H9 (cell line): ENCODE results near the gene HOXD4. TPM values are rescaled to one million over a fixed set of nuclear protein-coding genes. Genes with fewer than 3 reads are reported as not detected.

Experiments used
- DNase-seq: peaks from one replicate; pipeline ENCODE4 v3.0.0-alpha.2; 2017
- H2AFZ ChIP-seq: one replicate; pipeline ENCODE4 v1.6.1; 2013; ENCODE audit warnings: mild to moderate bottlenecking, low read length, control low read depth, moderate library complexity
- H2AK5ac ChIP-seq: 2 replicates; pipeline ENCODE4 v1.6.1; 2013; ENCODE audit warnings: low read length, control low read depth, mixed read lengths; ENCODE audit not compliant: insufficient read length
- H2BK120ac ChIP-seq: one replicate; pipeline ENCODE4 v1.6.1; 2013; ENCODE audit warnings: low read depth, mild to moderate bottlenecking, low read length, control low read depth, inconsistent platforms; ENCODE audit not compliant: poor library complexity, severe bottlenecking
- H2BK12ac ChIP-seq: 2 replicates; pipeline ENCODE4 v1.6.1; 2013; ENCODE audit warnings: low read length, control low read depth, mixed read lengths, low read depth; ENCODE audit not compliant: insufficient read length
- H2BK15ac ChIP-seq: 2 replicates; pipeline ENCODE4 v1.6.1; 2013; ENCODE audit warnings: low read depth, low read length, control low read depth
- H2BK20ac ChIP-seq: one replicate; pipeline ENCODE4 v1.6.1; 2013; ENCODE audit warnings: low read depth, mild to moderate bottlenecking, low read length, control low read depth, inconsistent platforms; ENCODE audit not compliant: poor library complexity, severe bottlenecking
- H2BK5ac ChIP-seq: 2 replicates; pipeline ENCODE4 v1.6.1; 2013; ENCODE audit warnings: low read length, control low read depth, mixed read lengths; ENCODE audit not compliant: insufficient read length
- H3K14ac ChIP-seq: 2 replicates; pipeline ENCODE4 v1.6.1; 2013; ENCODE audit warnings: low read length, control low read depth; ENCODE audit not compliant: insufficient read depth
- H3K18ac ChIP-seq: 2 replicates; pipeline ENCODE4 v1.6.1; 2013; ENCODE audit warnings: low read depth, mild to moderate bottlenecking, mixed read lengths, low read length, control low read depth; ENCODE audit not compliant: insufficient read length
- H3K23ac ChIP-seq: 2 replicates; pipeline ENCODE4 v1.6.1; 2013; ENCODE audit warnings: low read length, control low read depth, mixed read lengths, low read depth; ENCODE audit not compliant: insufficient read length
- H3K23me2 ChIP-seq: 2 replicates; pipeline ENCODE4 v1.6.1; 2013; ENCODE audit warnings: low read depth, mild to moderate bottlenecking, mixed read lengths, low read length, control low read depth; ENCODE audit not compliant: insufficient read length, poor library complexity, severe bottlenecking
- H3K27ac ChIP-seq: 2 replicates; pipeline ENCODE4 v1.5.1; 2013; ENCODE audit warnings: low read length, control low read depth, mixed read lengths, low read depth; ENCODE audit not compliant: insufficient read length
- H3K27me3 ChIP-seq: 2 replicates; pipeline ENCODE4 v1.6.1; 2013; ENCODE audit warnings: low read length, control low read depth, inconsistent platforms; ENCODE audit not compliant: insufficient read depth
- H3K4ac ChIP-seq: 2 replicates; pipeline ENCODE4 v1.6.1; 2013; ENCODE audit warnings: low read depth, mild to moderate bottlenecking, control low read depth, inconsistent platforms, low read length, moderate library complexity
- H3K4me1 ChIP-seq: 2 replicates; pipeline ENCODE4 v1.6.1; 2013; ENCODE audit warnings: low read length, control low read depth, inconsistent platforms; ENCODE audit not compliant: insufficient read depth
- H3K4me2 ChIP-seq: 2 replicates; pipeline ENCODE4 v1.6.1; 2013; ENCODE audit warnings: low read length, control low read depth, mixed read lengths; ENCODE audit not compliant: insufficient read length, insufficient read depth
- H3K56ac ChIP-seq: 2 replicates; pipeline ENCODE4 v1.6.1; 2013; ENCODE audit warnings: low read depth, mild to moderate bottlenecking, mixed read lengths, low read length, control low read depth; ENCODE audit not compliant: insufficient read length
- H3K79me1 ChIP-seq: 2 replicates; pipeline ENCODE4 v1.6.1; 2013; ENCODE audit warnings: low read depth, mild to moderate bottlenecking, moderate library complexity, low read length, control low read depth, inconsistent platforms; ENCODE audit not compliant: insufficient read depth, poor library complexity, severe bottlenecking
- H3K79me2 ChIP-seq: 2 replicates; pipeline ENCODE4 v1.6.1; 2013; ENCODE audit warnings: low read length, control low read depth, inconsistent platforms; ENCODE audit not compliant: insufficient read depth
- H3K9ac ChIP-seq: 2 replicates; pipeline ENCODE4 v1.6.1; 2013; ENCODE audit warnings: low read length, control low read depth, mixed read lengths; ENCODE audit not compliant: insufficient read length; ENCODE audit errors: extremely low read depth
- H3K9me3 ChIP-seq: one replicate; pipeline ENCODE4 v1.6.1; 2013; ENCODE audit warnings: low read depth, low read length, inconsistent platforms; ENCODE audit not compliant: control insufficient read depth
- H3T11ph ChIP-seq: one replicate; pipeline ENCODE4 v1.6.1; 2013; ENCODE audit warnings: mild to moderate bottlenecking, low read length, control low read depth, inconsistent platforms
- H4K20me1 ChIP-seq: one replicate; pipeline ENCODE4 v1.6.1; 2013; ENCODE audit not compliant: control insufficient read depth, insufficient read length, insufficient read depth
- H4K5ac ChIP-seq: 2 replicates; pipeline ENCODE4 v1.6.1; 2013; ENCODE audit warnings: low read depth, mild to moderate bottlenecking, mixed read lengths, low read length, control low read depth; ENCODE audit not compliant: insufficient read length
- H4K8ac ChIP-seq: replicated peaks from 2 replicates; pipeline ENCODE4 v1.6.1; 2013; ENCODE audit warnings: low read length, control low read depth, mixed read lengths, low read depth; ENCODE audit not compliant: insufficient read length
- H4K91ac ChIP-seq: 2 replicates; pipeline ENCODE4 v1.6.1; 2013; ENCODE audit warnings: low read depth, mild to moderate bottlenecking, moderate library complexity, mixed read lengths, low read length, control low read depth; ENCODE audit not compliant: insufficient read length
- H3K27ac Mint-ChIP-seq, 3 experiments: 2 replicates in 2 of 3; 3 replicates in 1 of 3; pipeline ENCODE4 v1.8.0; 2020 to 2021; ENCODE audit warnings: mixed read lengths in 3 of 3, mild to moderate bottlenecking in 1 of 3, moderate library complexity in 1 of 3
- H3K27me3 Mint-ChIP-seq: 2 replicates; pipeline ENCODE4 v1.8.0; 2021; ENCODE audit warnings: low read depth, mild to moderate bottlenecking, moderate library complexity, mixed read lengths
- H3K36me3 Mint-ChIP-seq, 3 experiments: 2 replicates in 2 of 3; 3 replicates in 1 of 3; pipeline ENCODE4 v1.8.0; 2020 to 2021; ENCODE audit warnings: low read depth in 3 of 3, mixed read lengths in 3 of 3; ENCODE audit not compliant: insufficient read depth in 1 of 3
- H3K4me1 Mint-ChIP-seq, 2 experiments: 2 replicates each; pipeline ENCODE4 v1.8.0; 2020; ENCODE audit warnings: mixed read lengths in 2 of 2
- H3K4me3 Mint-ChIP-seq, 2 experiments: 2 replicates in 1 of 2; 3 replicates in 1 of 2; pipeline ENCODE4 v1.8.0; 2020 to 2021; ENCODE audit warnings: mild to moderate bottlenecking in 2 of 2, mixed read lengths in 2 of 2, moderate library complexity in 1 of 2
- H3K9me3 Mint-ChIP-seq, 2 experiments: 2 replicates in 1 of 2; 3 replicates in 1 of 2; pipeline ENCODE4 v1.8.0; 2020; ENCODE audit warnings: mild to moderate bottlenecking in 2 of 2, mixed read lengths in 2 of 2, moderate library complexity in 1 of 2
- WGBS: extraction: QIAGEN DNeasy Blood & Tissue Kit; methylation state at CpG from one replicate; pipeline ENCODE4 v1.1.7; 2013; ENCODE audit warnings: missing lambda C conversion rate, low lambda C conversion rate, mixed read lengths; ENCODE audit not compliant: insufficient read length; ENCODE audit errors: extremely low coverage; 5-methylcytosine and 5-hydroxymethylcytosine counted together
- total RNA-seq: library from RNA; stranded (reverse); gene quantifications from 2 replicates; pipeline ENCODE4 v1.2.1, GENCODE V29; 2021
- TF ChIP-seq, protein P1 (sequence below): fragments of 200-600 bp; sonication (generic); conservative IDR thresholded peaks from 3 replicates; pipeline ENCODE4 v1.8.0; 2021; ENCODE audit warnings: antibody characterized with exemption, mild to moderate bottlenecking

The HOXD4 gene
- total RNA-seq, 1 experiment from 2014 or later = not detected

DNA sequence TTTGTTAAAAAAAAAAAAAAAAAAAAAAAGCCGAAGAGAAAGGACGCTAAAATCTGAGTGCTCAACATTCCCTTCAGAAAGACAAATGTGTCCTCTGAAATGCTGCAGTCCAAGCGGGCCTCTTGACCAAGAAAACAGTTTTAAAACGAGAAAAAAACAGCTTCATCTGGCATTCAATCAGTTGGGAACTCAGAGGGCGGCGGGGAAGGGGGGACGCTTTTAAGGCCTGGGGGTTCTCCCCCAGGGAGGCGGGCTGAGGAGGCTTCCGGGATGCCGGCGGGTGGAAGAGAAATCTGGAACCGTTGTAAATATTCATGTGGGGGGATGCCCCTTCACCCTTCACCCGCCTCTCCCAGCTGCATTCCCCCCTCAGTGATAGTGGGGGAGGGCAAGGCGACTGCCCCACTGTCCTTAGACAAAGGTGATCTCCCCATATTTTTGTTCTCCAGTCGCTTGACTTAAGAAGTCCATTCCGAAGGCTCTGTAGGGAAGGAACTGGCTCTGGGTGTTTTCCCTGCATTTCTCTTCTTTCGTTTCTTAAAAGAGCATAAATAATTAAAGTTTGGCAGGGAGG is 47.5 kb upstream of the HOXD4 start:
- Histone ChIP-seq H2BK12ac (no peak overlapping the region), H3K18ac (no peak overlapping the region), H2BK120ac (no peak overlapping the region), H4K91ac (no peak overlapping the region), H3K4me1 (no peaks in the 10 kb centered on the region), H3T11ph (no peak overlapping the region), H2AFZ (no peak overlapping the region), H3K14ac (no peak overlapping the region), H3K4ac (no peak overlapping the region), H2BK15ac (no peak overlapping the region), H2BK5ac (no peak overlapping the region), H3K79me2 (no peaks in the 10 kb centered on the region), H3K79me1 (no peaks in the 10 kb centered on the region), H3K56ac (no peak overlapping the region), H3K23ac (no peak overlapping the region), H4K5ac (no peak overlapping the region), H4K8ac (no peak overlapping the region), H3K27ac (no peak overlapping the region), H3K4me2 (no peak overlapping the region), H3K23me2 (no peaks in the 10 kb centered on the region), H3K9me3 (no peaks in the 10 kb centered on the region), H4K20me1 (no peaks in the 10 kb centered on the region), H2BK20ac (no peak overlapping the region), H3K27me3 (peaks cover 93% of the 10 kb centered on the region), H3K9ac (no peak overlapping the region), H2AK5ac (no peak overlapping the region)
- H3K4me3 Mint-ChIP-seq = peak overlapping the region in 1 of 2 experiments; percentile 75; a peak in 1 of 5 replicates
- H3K27ac Mint-ChIP-seq = no peak overlapping the region
- no peaks in the 10 kb centered on the region; a peak in 2 of 7 replicates for H3K36me3 Mint-ChIP-seq
- peaks cover 5 to 15% of the 10 kb centered on the region in 2 experiments; a peak in 4 of 5 replicates for H3K9me3 Mint-ChIP-seq
- TF ChIP-seq, protein P1, sequence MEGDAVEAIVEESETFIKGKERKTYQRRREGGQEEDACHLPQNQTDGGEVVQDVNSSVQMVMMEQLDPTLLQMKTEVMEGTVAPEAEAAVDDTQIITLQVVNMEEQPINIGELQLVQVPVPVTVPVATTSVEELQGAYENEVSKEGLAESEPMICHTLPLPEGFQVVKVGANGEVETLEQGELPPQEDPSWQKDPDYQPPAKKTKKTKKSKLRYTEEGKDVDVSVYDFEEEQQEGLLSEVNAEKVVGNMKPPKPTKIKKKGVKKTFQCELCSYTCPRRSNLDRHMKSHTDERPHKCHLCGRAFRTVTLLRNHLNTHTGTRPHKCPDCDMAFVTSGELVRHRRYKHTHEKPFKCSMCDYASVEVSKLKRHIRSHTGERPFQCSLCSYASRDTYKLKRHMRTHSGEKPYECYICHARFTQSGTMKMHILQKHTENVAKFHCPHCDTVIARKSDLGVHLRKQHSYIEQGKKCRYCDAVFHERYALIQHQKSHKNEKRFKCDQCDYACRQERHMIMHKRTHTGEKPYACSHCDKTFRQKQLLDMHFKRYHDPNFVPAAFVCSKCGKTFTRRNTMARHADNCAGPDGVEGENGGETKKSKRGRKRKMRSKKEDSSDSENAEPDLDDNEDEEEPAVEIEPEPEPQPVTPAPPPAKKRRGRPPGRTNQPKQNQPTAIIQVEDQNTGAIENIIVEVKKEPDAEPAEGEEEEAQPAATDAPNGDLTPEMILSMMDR = no peak
- peak; percentile 44 for DNase-seq
- peaks cover 96% of the 10 kb centered on the region for H3K27me3 Mint-ChIP-seq
- WGBS = no CpG with 5 or more reads among the region's 17 CpGs
- peaks cover 19 to 39% of the 10 kb centered on the region in 2 experiments for H3K4me1 Mint-ChIP-seq
